NCI-H146 treated with DMSO at 0.1 percent for 48 hours (cell line): Measurements from ENCODE around the gene PSMD12.
A peak's percentile ranks its signal among the peaks of the same experiment; 100 is the strongest.
"Not testable (repeated sequence)": the region's sequence is repeated elsewhere in the genome, so short reads cannot be mapped to it uniquely, and the experiment has no call there.

ENCODE experiments used
- DNase-seq: peaks from one replicate; lab custom pipeline; 2025; ENCODE audit not compliant: unreplicated experiment; lab: John Stamatoyannopoulos, UW

Gene PSMD12

GRCh38 chr17:67388536-67388935 lies 22.2 kb upstream of the PSMD12 start:
- DNase-seq: not testable (repeated sequence)

GRCh38 chr17:67386965-67387551 lies 20.7 kb upstream of the PSMD12 start:
- peak; percentile 24 for DNase-seq

GRCh38 chr17:67385122-67385988 lies 19.0 kb upstream of the PSMD12 start:
- DNase-seq: no peak

GRCh38 chr17:67381929-67382257 lies 15.5 kb upstream of the PSMD12 start:
- DNase-seq: no peak

- DNase-seq: no peak
These were observed 12.9 kb upstream of the PSMD12 start for GRCh38 chr17:67379251-67379630.

GRCh38 chr17:67378454-67379250 lies 12.3 kb upstream of the PSMD12 start:
- peak; percentile 69 for DNase-seq

GRCh38 chr17:67377488-67378453 lies 11.4 kb upstream of the PSMD12 start:
- peak; percentile 29 for DNase-seq

- DNase-seq: peak; percentile 71
These were observed 10.5 kb upstream of the PSMD12 start, which contains the start of gene PITPNC1 for GRCh38 chr17:67376737-67377487. PITPNC1 (plus strand) TSS chr17:67377281.

- no peak for DNase-seq
These were observed 10.0 kb upstream of the PSMD12 start for GRCh38 chr17:67376415-67376736.

GRCh38 chr17:67375716-67376115 lies 9.3 kb upstream of the PSMD12 start:
- DNase-seq: no peak

- DNase-seq: no peak
These were observed 8.7 kb upstream of the PSMD12 start for GRCh38 chr17:67375054-67375427.

GRCh38 chr17:67374329-67375053 lies 8.1 kb upstream of the PSMD12 start:
- DNase-seq: peak; percentile 66

GRCh38 chr17:67372751-67373150 lies 6.4 kb upstream of the PSMD12 start:
- DNase-seq: no peak

- DNase-seq: no peak
These were observed 3.3 kb upstream of the PSMD12 start for GRCh38 chr17:67369676-67370075.

GRCh38 chr17:67365738-67366192 lies 612 bp downstream of the PSMD12 start:
- no peak for DNase-seq

- DNase-seq: no peak
These were observed 1.3 kb downstream of the PSMD12 start for GRCh38 chr17:67364847-67365737.

GRCh38 chr17:67362173-67362572 lies 4.2 kb downstream of the PSMD12 start:
- no peak for DNase-seq

- DNase-seq: no peak
These were observed 5.5 kb downstream of the PSMD12 start for GRCh38 chr17:67360880-67361279.
